ENCODE measurements around the gene ZNF443. TPM values are rescaled to one million over a fixed set of nuclear protein-coding genes. Genes with fewer than 3 reads are reported as not detected.
A peak's percentile ranks its signal among the peaks of the same experiment; 100 is the strongest.

ZNF443 gene
- total RNA-seq, 1 experiment from 2014 or later = 5.2 TPM

GRCh38 chr19:12484371-12485051 is 43.7 kb upstream of the ZNF443 start, which contains the start of gene ZNF709:
ZNF709 (minus strand) TSS chr19:12484816; CDS start chr19:12484657, 159 bp downstream.
- no peaks in the 10 kb centered on the region for H3K4me1 ChIP-seq (ENCODE audit: insufficient read depth, low read length, poor library complexity, severe bottlenecking)
- ChIA-PET POLR2A (ENCODE audit: low non-redundant PET) (no interaction called here), CTCF (no interaction called here)
- peak within 1 kb of the TSS; percentile 72 for H3K27ac ChIP-seq (ENCODE audit: low read depth, low read length, poor library complexity, severe bottlenecking)
- peak; percentile 91 for DNase-seq (ENCODE audit: low spot score)
- no peak for TF ChIP-seq EZH2 (IDR thresholded peaks at IDR 0.05; ENCODE audit: borderline replicate concordance, low read depth, low read length, poor library complexity, severe bottlenecking)
- no peak for TF ChIP-seq CTCF (conservative IDR thresholded peaks at IDR 0.05; ENCODE audit: low read depth, low read length)
- H3K36me3 ChIP-seq (ENCODE audit: insufficient read depth, low read length, poor library complexity, severe bottlenecking) = no peaks in the 10 kb centered on the region
- peak within 1 kb of the TSS; percentile 92 for H3K4me3 ChIP-seq (ENCODE audit: low read depth, low read length, poor library complexity, severe bottlenecking)
- H3K27me3 ChIP-seq (replicated peaks; ENCODE audit: insufficient read depth, low read depth, low read length, poor library complexity) = no peaks in the 10 kb centered on the region
- no TSS peak for BruUV-seq (replicated peaks)
- no peaks in the 10 kb centered on the region for H3K9me3 ChIP-seq (ENCODE audit: low read depth, low read length, poor library complexity, severe bottlenecking)
- intact Hi-C loops (cut with micrococcal nuclease; ENCODE audit: unreplicated experiment) = no loop called here

GRCh38 chr19:12484011-12484370 is 43.2 kb upstream of the ZNF443 start:
- intact Hi-C loops (cut with micrococcal nuclease; ENCODE audit: unreplicated experiment) = no loop called here
- BruUV-seq (replicated peaks) = no TSS peak
- H3K36me3 ChIP-seq (ENCODE audit: insufficient read depth, low read length, poor library complexity, severe bottlenecking) = no peaks in the 10 kb centered on the region
- TF ChIP-seq EZH2 (IDR thresholded peaks at IDR 0.05; ENCODE audit: borderline replicate concordance, low read depth, low read length, poor library complexity, severe bottlenecking) (no peak), CTCF (conservative IDR thresholded peaks at IDR 0.05; ENCODE audit: low read depth, low read length) (no peak)
- H3K9me3 ChIP-seq (ENCODE audit: low read depth, low read length, poor library complexity, severe bottlenecking) = no peaks in the 10 kb centered on the region
- peak overlapping the region; percentile 92 for H3K4me3 ChIP-seq (ENCODE audit: low read depth, low read length, poor library complexity, severe bottlenecking)
- peak overlapping the region; percentile 72 for H3K27ac ChIP-seq (ENCODE audit: low read depth, low read length, poor library complexity, severe bottlenecking)
- ChIA-PET POLR2A (ENCODE audit: low non-redundant PET) (no interaction called here), CTCF (no interaction called here)
- DNase-seq (ENCODE audit: low spot score) = no peak
- H3K27me3 ChIP-seq (replicated peaks; ENCODE audit: insufficient read depth, low read depth, low read length, poor library complexity) = no peaks in the 10 kb centered on the region
- H3K4me1 ChIP-seq (ENCODE audit: insufficient read depth, low read length, poor library complexity, severe bottlenecking) = no peaks in the 10 kb centered on the region

GRCh38 chr19:12482509-12482886 is 41.7 kb upstream of the ZNF443 start:
- Histone ChIP-seq H3K9me3 (ENCODE audit: low read depth, low read length, poor library complexity, severe bottlenecking) (no peaks in the 10 kb centered on the region), H3K27me3 (replicated peaks; ENCODE audit: insufficient read depth, low read depth, low read length, poor library complexity) (no peaks in the 10 kb centered on the region), H3K4me1 (ENCODE audit: insufficient read depth, low read length, poor library complexity, severe bottlenecking) (no peaks in the 10 kb centered on the region), H3K27ac (ENCODE audit: low read depth, low read length, poor library complexity, severe bottlenecking) (no peak overlapping the region), H3K4me3 (ENCODE audit: low read depth, low read length, poor library complexity, severe bottlenecking) (no peak overlapping the region), H3K36me3 (ENCODE audit: insufficient read depth, low read length, poor library complexity, severe bottlenecking) (no peaks in the 10 kb centered on the region)
- BruUV-seq (replicated peaks) = no TSS peak
- TF ChIP-seq CTCF (conservative IDR thresholded peaks at IDR 0.05; ENCODE audit: low read depth, low read length) = no peak
- TF ChIP-seq EZH2 (IDR thresholded peaks at IDR 0.05; ENCODE audit: borderline replicate concordance, low read depth, low read length, poor library complexity, severe bottlenecking) = no peak
- CTCF ChIA-PET = interaction anchor here (0.6 kb wide), 1 partner anchor 365 kb away, joined by 4 read pairs; no protein-coding TSS in a partner anchor
- POLR2A ChIA-PET (ENCODE audit: low non-redundant PET) = no interaction called here
- DNase-seq (ENCODE audit: low spot score) = no peak
- intact Hi-C loops (cut with micrococcal nuclease; ENCODE audit: unreplicated experiment) = no loop called here
